Activated CD4-positive, alpha-beta T cell treated with anti-CD3 and anti-CD28 coated beads for 48 hours (primary cell): Measurements from ENCODE around the gene COBL.

Source experiments
- DNase-seq: peaks from one replicate; pipeline ENCODE4 v3.0.0-alpha.2; 2020

COBL gene

DNA sequence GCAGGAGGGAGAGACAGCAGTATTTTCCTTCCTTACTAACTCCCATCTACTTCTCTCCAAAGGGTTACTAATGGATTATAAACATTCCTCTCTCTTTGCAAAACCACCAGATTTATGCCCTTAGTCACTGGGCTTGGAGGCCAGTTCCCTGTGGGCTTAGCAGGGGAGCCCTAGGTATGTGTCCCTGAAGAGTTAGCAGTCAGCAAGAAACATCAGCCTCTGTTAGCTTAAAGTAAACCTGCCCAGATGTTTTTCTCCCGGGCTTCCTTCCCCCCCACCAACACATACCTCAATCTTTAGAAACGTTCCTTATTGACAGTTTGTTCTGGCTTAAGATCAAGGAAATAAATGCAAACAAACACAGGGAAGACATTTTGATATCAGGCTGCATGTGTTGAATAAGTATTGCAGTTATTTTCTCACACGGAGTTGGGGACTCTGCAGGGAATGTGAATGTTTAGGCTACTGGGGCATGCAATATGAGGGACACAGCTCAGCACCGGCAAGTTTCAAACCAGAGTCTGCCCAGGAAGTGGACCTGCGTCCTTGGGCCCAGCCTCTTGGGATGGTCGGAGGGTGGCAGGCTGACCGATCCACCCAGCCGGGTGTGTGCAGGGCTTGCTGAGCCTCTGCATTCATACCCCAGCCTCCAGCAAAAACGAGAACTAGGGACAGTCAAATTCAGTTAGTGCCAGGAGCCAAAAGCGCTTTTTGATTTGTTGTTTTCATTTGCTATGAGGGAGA is 281.9 kb downstream of the COBL start:
- DNase-seq: no peak

DNA sequence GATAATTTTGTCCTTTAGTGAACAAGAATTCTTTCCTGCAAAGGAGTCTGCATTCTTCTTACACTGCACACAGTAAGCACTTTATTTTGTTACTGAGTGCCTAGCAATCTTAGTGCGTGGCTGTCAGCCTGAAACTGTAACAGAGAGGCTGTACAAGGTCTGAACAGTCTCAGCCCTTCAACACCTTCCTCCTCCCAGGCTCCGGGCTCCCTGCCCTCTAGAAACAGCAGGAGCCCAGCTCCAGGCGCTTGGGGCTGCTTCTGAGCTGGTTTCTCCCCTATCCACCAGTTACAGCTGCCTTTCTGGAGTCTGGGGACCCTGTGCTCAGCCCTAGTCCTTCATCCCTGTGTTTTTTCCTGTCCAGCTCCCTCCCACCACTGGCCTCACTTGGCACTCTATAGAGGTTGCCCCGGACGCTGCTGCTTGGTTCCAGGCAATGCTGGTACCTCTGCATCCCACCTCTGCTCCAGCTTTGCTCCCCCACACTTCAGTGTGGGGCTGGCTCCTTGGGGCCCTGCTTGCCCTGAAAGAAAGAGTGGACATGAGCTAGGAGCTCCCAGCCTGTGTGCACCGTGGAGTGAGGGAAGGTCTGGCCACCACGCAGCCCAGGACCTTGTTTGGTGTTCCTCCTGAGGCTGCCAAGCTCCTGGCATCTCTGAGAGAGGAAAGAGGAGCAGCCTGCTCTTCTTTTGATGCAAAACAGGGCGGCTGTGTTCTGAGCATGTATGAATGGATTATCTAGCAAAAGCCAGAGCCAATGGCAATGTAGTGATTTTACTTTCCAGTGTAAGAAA is 282.7 kb downstream of the COBL start:
- DNase-seq: no peak

DNA sequence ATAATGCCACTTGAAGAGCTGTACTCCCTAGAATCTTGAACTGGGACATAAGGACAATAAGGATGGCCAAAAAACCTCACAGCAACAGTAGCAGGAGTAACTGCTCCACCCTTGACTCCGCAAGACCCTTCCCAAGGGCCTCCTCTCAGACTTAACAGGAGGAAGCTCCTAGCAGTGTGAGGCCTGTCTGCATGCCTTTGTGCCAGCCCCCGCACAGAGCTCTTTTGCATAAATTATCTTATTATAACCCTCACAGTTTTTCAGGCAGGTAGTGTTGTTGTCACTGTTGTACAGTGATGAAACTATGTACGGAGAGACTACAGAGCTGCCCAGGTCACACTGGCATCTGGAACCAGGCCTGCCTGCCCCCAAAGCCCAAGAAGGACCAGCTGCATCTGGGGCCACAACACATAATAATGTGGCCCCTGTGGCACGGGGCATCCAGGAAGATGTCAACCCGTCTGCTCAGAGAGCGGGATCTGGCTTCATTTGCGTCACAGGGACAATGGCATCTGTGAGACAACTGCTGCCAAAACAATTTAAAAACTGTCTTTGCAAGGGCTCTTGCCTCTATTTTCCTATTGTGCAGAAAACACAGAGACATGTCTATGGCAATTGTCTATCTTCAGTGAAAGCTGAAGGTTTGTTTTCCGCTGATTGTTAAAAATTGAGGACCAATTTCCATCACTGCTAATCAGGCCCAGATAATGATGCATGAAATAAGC is 284.7 kb downstream of the COBL start:
- DNase-seq: no peak

DNA sequence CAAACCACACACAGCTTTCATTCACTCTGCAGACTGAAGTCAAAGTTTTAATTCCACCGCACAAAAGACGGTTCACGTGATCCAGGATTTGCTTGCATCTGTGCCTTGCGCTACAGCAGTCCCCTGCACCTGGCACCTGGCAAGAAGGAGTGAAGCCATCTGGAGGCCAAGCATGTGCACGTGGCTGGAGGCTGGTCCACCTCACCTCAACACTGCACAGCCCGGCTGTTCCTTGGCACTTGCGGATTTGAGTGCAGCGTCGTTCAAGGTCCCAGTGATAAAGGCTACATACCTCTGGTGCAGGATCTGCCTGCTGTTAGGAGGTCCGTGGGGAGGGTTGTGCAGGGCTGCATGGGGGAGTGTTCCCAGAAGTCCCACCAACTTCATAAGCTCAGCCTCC is 285.4 kb downstream of the COBL start:
- no peak for DNase-seq

DNA sequence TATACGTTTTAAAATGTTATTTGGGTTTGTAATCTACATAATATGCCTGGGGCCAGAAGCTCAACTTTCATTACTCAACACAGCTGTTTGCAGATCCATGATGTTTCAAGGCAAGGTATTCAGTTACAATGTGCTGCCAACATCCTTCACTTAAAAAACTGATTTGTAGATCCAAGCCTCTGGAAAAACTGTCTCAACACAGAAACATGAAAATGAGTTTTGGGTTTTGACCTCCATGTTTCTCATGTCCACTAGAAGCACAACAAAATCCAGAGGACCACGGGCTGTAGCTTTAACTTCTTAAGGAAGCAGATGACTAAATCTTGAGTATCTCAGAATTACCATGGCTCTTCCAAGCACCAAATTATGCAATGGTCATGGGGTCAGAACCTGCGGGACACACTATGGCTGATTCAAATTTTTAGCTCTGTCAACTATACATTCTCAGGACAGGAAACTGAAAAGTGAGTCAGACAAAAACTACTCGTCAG is 286.9 kb downstream of the COBL start:
- DNase-seq: no peak

DNA sequence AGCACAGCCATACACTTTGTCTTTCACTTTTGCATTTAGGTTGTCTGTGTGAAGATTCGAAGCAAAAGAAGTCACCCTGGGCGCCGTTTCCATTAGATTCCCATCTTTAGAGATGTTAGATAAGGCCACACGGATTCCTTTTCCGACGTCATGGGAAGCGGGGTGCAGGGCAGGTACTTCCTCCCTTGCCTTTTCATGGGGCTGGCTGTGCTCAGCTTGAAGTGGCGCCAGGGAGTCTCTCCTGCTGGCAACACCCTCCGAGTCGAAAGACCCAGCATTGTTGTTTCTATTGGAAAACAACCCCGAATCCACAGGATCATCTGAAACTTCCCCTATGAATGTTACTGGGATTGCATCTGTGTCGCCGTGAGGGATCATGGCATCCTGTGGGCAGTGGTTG is 287.5 kb downstream of the COBL start:
- DNase-seq: no peak

DNA sequence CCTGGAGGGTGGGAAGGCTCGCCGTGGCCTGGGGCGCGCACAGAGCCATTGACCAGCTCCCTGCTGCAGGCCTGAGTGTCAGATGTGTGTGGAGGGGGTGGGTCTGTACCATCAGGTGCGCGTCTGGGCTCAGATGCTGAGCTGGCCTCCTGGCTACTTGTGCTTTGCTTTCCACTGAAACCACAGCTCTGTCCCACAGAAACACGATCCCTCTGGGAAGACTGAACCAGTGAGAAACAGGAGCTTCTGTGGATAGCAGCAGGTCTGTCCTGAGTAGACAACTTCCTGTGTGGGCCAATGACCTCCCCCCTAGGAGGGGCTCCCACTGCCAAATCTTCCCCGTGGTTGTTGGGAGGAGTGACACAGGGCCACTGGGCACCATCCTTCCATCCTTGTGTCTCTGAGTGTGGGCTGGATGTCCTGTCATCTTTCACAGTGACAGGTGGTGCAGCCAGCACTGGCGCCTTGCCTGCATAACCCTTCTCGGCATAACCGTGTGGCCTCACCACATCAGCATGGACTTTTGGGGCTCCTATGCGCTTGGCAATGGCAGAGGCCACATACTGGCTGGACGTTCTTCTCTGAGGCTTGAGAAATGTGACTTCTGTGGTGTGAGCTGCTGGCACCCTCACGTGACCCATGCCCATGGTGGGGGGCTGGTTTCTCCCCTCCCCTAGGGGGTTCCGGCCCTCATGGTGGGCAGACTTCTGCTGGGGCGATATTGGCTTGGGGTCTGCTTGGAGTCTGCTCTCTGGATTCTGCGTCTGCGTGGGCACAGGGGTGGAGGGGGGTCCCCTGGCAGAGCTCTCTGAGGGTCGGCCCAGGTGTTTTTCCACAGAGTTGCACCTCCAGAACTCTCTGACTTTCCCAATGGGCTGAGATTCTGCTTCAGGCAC is 288.4 kb downstream of the COBL start:
- DNase-seq: no peak

DNA sequence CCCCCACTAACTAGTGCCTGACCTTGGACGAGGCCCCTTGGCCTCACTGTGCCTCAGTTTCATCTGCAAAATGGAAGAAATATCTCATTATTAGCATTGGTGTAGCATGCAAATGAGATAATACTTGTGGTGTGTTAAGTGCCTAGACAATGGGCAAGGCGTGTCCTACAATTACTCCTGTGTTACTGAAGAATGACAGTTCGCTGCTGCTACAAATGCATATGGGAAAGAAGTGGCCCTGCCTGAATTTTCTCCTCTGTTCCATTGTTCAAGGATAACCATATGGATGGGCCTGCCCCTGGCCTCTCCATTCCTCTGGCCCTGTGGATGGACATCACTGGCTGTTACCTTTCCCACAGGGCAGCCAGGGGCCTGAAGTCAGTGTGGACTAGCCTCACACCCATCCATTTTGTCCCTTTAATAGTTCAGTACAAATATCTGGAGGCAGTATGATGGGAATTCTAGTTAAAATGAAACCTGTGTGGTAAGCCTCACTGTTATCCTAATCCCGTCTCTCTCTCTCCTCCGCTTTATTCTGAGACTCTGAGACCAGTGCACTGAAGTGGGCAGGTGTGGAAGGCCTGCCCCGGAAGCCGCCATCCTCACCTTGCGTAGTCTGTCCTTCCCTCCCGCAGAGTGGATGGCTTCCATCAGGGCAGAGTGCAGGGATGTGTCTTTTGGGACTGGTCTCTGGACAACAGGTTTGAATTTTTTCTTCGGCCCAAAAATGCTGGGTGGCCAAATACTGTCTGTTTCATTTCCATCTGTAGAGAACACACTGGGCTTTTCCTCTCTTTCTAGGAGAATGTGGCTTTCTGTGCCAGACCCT is 289.3 kb downstream of the COBL start:
- no peak for DNase-seq

DNA sequence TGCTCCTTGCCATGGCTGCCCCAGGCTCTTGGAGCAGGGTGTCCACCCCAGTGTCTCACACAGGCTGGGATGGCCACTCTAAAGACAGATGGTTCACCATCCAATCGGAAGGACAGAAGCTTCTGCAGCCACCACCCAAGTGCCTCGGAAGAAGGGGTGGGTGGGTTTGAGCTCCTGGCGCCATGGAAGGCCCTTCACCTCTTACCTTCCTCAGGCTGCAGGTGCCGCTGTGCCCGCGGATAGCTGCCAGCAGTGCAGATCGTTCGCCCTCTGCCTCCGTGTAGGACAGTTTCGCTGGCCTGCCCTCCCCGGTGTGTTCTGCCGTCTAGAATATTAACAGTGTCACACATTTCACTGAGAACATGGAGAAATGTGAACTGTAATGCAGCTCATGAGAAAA is 290.3 kb downstream of the COBL start:
- DNase-seq: no peak

DNA sequence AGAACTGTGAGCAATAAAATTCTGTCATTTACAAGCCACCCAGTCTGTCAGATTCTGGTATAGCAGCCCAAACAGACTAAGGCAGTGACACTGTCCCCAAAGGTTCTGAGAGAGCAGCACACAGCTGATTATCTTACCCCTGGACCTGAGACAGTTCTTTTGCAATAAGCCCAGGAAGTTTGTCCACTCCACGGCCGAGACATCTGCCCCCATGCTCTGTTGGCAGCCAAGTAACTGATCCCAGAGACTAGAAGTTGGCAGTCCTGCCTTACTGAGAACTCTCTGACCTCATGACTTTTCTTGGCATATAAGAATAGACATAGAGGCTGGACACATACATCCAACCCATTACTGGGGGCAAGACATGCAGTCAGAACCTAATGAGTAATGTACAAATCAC is 290.9 kb downstream of the COBL start:
- DNase-seq: no peak

DNA sequence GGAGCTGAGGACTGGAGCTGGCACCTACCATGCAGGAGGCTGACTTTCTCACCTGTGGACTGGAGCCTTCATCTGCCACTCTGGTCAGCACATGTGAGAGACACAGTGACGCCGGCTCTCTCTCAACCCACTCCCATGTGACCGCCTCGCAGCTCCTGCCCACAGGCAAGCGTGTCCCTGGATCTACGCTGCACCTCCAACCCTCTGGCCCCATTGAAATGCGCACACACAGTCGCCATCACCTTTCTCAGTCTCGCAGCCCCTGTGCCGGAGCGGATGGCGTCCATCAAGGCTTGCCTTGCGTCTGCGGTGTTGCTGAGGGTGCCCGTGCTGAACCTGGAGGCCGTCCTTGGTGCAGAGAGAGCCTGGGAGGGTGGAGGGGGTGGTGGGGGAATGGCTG is 291.7 kb downstream of the COBL start:
- DNase-seq: no peak

DNA sequence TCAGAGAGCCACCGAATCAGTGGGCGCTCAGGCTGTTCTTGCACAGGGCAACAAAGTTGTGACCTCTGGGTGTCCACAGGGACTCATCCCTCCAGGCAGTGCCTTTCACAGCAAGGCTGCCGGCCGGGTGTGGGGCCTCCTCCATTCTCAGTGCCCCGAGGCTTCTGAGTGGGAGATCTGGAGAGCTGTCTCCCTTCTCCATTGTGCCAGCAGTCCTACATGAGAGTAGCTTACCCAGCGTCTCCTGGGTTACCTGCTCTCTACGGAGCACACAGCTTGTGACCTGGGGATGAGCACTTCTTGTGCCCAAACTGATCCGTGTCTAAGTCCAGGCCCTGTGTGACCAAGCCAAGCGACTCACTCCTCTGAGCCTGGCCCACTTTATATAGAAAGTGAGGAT is 293.1 kb downstream of the COBL start:
- no peak for DNase-seq

DNA sequence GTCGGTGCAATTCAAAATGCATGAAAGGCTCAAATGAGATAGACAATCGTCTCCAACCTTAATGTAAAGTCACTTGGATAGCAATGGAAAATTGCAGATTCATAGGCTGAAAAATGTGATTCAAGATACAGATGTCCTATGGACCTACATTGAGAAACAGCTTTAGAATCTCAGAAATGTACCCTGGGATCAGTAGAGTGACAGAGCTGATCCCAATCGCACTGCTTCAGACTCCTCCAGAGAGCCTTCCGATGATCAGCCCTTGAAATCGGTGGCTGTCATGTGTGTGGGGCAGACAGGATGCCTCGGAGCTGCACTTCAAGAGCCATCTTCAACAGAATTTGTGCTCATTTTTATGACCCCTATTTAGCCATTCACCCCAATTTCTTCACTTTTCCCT is 293.8 kb downstream of the COBL start:
- no peak for DNase-seq

DNA sequence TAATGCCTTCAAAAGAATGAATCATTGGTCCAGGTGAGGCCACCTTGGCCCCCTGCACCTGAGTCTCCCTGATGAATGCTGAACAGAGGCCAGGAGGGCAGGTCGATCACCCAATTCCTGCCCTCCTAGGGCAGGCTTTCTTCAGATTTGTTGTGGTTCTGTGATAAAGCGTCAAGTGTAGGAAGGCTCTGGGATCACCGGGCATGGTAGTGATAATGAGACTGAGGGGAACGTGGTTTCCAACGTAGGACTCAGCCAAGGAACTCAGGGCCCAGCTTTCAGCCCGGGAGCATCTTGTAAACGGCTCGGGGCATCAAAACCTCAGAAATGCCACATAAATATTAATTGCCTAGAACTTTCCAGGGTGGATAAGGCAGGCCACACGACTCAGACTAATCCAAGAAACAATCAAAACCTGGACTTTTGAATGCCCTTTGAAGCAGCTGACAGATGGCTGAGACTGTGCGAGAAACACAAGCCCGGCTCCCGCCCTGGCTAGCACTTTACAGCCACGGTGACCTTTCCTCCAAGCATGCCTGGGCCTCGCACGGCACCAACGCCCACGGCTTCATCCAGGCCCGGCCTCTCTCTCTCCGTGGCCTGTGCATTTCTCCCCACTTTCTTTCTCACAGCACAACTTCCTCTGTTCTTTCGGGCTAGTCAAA is 294.6 kb downstream of the COBL start:
- no peak for DNase-seq

DNA sequence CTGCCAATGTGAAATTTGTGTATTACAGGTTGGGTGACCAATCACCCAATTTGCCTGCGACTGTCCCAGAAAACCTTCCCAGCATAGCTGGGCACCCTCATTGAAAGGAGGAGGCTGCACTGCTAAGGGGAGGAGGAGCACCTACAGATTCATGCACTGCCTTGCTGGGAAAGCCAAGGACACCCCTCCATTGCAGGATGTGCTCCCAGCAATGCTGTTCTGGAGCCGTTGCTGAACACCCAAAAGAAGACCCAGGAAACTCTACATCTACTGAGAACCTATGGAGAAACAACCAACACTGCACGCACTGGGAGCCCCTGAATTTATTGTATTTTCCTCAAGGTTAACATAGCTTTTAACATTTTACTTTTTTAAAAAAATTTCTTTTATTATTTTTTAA is 295.7 kb downstream of the COBL start:
- DNase-seq: no peak

DNA sequence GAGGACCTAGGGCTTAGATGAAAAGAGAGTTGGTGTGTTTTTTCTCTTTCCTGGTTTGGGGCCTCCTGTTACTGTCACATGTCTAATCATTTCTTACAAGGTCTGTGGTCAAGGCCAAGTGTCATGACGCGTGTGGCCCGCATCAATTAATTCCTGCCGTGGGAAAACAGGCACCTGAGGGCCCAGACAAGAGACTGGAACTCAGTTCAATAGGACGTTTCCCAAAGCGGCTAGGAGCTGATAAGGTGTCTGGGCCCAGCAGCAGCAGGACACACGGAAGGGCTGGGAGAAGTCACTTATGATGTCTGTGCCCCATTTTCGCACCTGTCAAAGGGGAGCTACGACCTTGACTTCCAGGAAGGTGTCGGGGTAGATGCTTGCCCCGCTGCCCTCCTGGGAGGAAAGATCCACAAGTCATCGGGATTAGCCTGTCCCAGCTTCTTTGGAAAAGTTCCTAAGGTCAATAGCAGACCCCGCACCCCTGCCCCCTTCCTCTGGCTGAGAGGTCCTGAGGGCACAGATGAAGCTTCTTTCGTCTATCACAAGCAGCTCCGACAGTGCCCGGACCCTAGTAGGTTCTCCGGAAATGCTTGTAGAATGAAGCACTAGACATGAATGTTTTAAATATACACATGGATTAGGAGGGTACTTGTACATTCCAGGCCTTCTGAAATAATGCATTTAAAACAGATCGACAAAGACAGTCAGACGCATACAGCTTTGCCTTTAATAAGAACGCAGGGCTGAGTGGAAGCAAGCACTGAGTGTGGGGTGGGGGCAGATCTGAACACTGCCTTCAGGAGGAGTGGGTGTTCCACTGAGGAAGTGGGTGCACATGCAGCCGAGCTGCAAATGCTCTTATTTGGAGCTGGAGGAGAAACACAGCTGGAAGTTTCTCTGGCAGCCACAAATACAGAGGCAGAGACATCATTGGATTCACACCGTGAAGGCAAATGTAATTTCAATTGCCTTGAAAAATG is 296.4 kb downstream of the COBL start:
- DNase-seq: no peak

DNA sequence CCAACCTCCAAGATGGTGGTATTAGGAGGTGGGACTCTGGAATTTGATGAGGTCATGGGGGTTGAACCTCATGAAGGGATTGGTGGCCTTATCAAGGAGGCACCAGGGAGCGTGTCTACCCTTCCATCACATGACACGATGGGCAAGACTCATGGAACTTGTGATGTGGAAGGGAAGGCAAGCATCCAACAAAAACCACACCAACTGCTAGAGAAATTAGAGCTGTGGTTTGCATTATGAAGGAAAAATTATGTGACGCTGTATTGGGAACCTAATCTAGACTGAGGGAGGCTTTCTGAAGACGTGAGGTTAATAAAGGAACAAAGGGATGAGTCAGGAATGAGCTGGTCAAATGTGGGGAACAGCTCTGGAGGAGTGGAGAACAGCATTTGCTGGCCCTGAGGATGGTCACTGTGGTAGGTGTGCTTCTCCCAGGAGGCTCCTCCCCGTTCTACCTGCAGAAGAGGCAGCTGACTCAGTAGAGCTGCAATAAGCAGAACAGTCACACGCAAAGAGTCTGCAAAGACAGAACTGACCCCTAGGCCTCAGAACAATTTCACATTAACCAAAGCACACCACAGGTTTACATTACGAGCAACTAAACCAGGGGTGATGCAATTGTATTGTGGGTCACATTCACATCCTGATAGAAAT is 297.3 kb downstream of the COBL start:
- no peak for DNase-seq

DNA sequence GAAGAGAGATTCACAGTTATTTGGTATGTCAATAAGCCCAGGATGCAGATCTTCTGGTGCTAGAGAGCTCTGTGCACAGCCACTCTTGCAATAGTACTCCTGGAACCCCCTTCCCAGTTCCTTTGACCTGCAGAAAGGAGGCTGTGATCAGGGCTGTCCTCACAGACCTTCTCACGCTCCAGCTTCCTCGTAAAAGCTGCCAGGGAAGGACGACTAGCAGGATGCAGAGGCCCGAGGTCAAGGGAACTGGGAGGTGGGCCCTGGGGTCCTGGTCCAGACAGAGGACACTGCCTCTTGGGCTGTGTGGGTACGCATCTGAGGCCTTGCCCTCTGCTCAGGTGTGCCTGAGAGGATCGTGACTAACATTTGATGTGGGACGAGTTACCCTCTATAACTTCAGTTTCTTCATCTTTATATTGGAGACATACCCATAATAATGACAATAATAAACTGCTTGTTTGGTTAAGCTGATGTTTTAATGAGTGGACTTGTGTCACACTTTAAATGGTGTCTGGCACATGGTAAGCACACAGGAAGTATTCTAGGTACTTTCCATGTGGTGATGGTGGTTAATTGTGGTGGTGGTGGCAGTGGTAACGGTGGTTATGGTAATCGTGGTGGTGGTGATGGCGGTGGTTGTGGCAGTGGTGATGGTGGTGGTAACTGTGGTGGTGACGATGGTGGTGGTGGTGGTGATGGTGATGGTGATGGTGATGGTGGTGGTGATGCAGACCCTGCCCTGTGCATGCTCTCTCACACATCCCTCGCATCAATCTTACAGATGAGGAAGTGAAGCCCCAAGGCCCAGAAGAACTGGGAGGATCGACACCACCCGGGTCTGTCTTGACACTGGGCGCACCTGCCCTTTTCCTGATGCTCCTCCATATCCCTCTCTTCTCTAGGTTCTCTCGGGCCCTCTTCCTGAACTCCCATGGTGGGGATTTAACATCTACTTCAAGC is 298.8 kb downstream of the COBL start:
- DNase-seq: no peak
